Hippocampal formation (tissue), 2 donors: ENCODE data around the gene TANGO6.

Source experiments
- DNase-seq, 2 donors: peaks; one replicate each; lab custom pipeline; 2025; lab: John Stamatoyannopoulos, UW

The TANGO6 gene

GRCh38 chr16:69100071-69100691 is 256.9 kb downstream of the TANGO6 start:
- DNase-seq, result no peak

GRCh38 chr16:69105501-69106361 is 262.4 kb downstream of the TANGO6 start, which contains the start of gene HAS3:
TSS of gene HAS3 (plus strand) at chr16:69105653. CDS start at chr16:69109396, 3,743 bp downstream.
- DNase-seq, result peak; percentile 9 to 21

GRCh38 chr16:69106491-69107315 is 263.4 kb downstream of the TANGO6 start:
- DNase-seq, result no peak

GRCh38 chr16:69107316-69107962 is 264.1 kb downstream of the TANGO6 start:
- DNase-seq, result peak in 1 of 2 donors; percentile 6

- DNase-seq, result no peak
Observed at GRCh38 chr16:69108064-69108904, 265.0 kb downstream of the TANGO6 start.

GRCh38 chr16:69108905-69109252 is 265.5 kb downstream of the TANGO6 start:
- no peak for DNase-seq

GRCh38 chr16:69109486-69110270 is 266.3 kb downstream of the TANGO6 start:
- DNase-seq, result no peak

- DNase-seq, result no peak
Observed at GRCh38 chr16:69110406-69110805, 267.1 kb downstream of the TANGO6 start.

- no peak for DNase-seq
Observed at GRCh38 chr16:69111216-69111875, 268.0 kb downstream of the TANGO6 start.

GRCh38 chr16:69111876-69112230 is 268.5 kb downstream of the TANGO6 start:
- DNase-seq, result no peak

GRCh38 chr16:69112285-69113129 is 269.2 kb downstream of the TANGO6 start:
- no peak for DNase-seq

GRCh38 chr16:69113216-69113615 is 269.9 kb downstream of the TANGO6 start:
- no peak for DNase-seq

- DNase-seq, result no peak
Observed at GRCh38 chr16:69114346-69114975, 271.1 kb downstream of the TANGO6 start.

GRCh38 chr16:69114976-69115355 is 271.6 kb downstream of the TANGO6 start:
- no peak for DNase-seq

GRCh38 chr16:69115361-69115760 is 272.0 kb downstream of the TANGO6 start:
- DNase-seq, result no peak

- no peak for DNase-seq
Observed at GRCh38 chr16:69115837-69116236, 272.5 kb downstream of the TANGO6 start.

- no peak for DNase-seq
Observed at GRCh38 chr16:69116256-69116875, 273.0 kb downstream of the TANGO6 start.

- DNase-seq, result no peak
Observed at GRCh38 chr16:69116906-69117305, 273.6 kb downstream of the TANGO6 start.
